ENCODE results near the gene FRA10AC1. TPM values are rescaled to one million over a fixed set of nuclear protein-coding genes. Genes with fewer than 3 reads are reported as not detected.

Gene FRA10AC1
- total and polyA plus RNA-seq, 10 donors, result 9.9 to 99.5 (median 18.8) TPM

- WGBS, 5 donors, result 34 to 41% (median 39%) methylated on average over 8 of the region's 8 CpGs
- TF ChIP-seq POLR2A (IDR thresholded peaks at IDR 0.05) (no peak), CTCF (IDR thresholded peaks at IDR 0.05 in 8 of 11, conservative IDR thresholded peaks at IDR 0.05 in 3 of 11) (no peak), POLR2AphosphoS5 (IDR thresholded peaks at IDR 0.05) (no peak)
- Histone ChIP-seq H3K4me1 (peaks cover 0 to 7% (median 0%) of the 10 kb centered on the region in 6 donors), H3K36me3 (no peaks in the 10 kb centered on the region), H3K27ac (no peak overlapping the region), H3K9me3 (no peaks in the 10 kb centered on the region), H3K27me3 (replicated peaks in 1 of 7) (peaks cover 0 to 21% (median 0%) of the 10 kb centered on the region in 7 donors), H3K4me3 (no peak overlapping the region)
- DNase-seq, result peak; percentile 79
- intact Hi-C loops (cut with DNase I; ENCODE audit: low total_unique reads), result no loop called here
Observed at GRCh38 chr10:93718937-93719725, 16.7 kb upstream of the FRA10AC1 start.

GRCh38 chr10:93716766-93717165, 14.4 kb upstream of the FRA10AC1 start:
- Histone ChIP-seq H3K27ac (no peak overlapping the region), H3K4me1 (peaks cover 0 to 7% (median 0%) of the 10 kb centered on the region in 6 donors), H3K27me3 (replicated peaks in 1 of 7) (peaks cover 0 to 12% (median 0%) of the 10 kb centered on the region in 7 donors), H3K4me3 (no peak overlapping the region), H3K36me3 (no peaks in the 10 kb centered on the region), H3K9me3 (no peaks in the 10 kb centered on the region)
- DNase-seq, result no peak
- TF ChIP-seq CTCF (IDR thresholded peaks at IDR 0.05 in 8 of 11, conservative IDR thresholded peaks at IDR 0.05 in 3 of 11), result no peak
- no peak for TF ChIP-seq POLR2A (IDR thresholded peaks at IDR 0.05)
- no peak for TF ChIP-seq POLR2AphosphoS5 (IDR thresholded peaks at IDR 0.05)
- WGBS, 5 donors, result 27 to 61% (median 53%) methylated on average over 1 of the region's 1 CpG
- intact Hi-C loops (cut with DNase I; ENCODE audit: low total_unique reads), result no loop called here

- Histone ChIP-seq H3K27ac (no peak overlapping the region), H3K27me3 (replicated peaks in 1 of 7) (peaks cover 0 to 12% (median 0%) of the 10 kb centered on the region in 7 donors), H3K36me3 (no peaks in the 10 kb centered on the region), H3K4me1 (peaks cover 0 to 10% (median 0%) of the 10 kb centered on the region in 6 donors), H3K4me3 (no peak overlapping the region), H3K9me3 (no peaks in the 10 kb centered on the region)
- 68 to 74% (median 72%) methylated on average over 5 of the region's 5 CpGs for WGBS, 5 donors
- no peak for DNase-seq
- intact Hi-C loops (cut with DNase I; ENCODE audit: low total_unique reads), result no loop called here
- TF ChIP-seq CTCF (IDR thresholded peaks at IDR 0.05 in 8 of 11, conservative IDR thresholded peaks at IDR 0.05 in 3 of 11), result no peak
- TF ChIP-seq POLR2A (IDR thresholded peaks at IDR 0.05), result no peak
- TF ChIP-seq POLR2AphosphoS5 (IDR thresholded peaks at IDR 0.05), result no peak
Observed at GRCh38 chr10:93715345-93715744, 13.0 kb upstream of the FRA10AC1 start.

GRCh38 chr10:93712593-93712992, 10.2 kb upstream of the FRA10AC1 start:
- H3K4me3 ChIP-seq, result no peak overlapping the region
- peaks cover 0 to 7% (median 0%) of the 10 kb centered on the region in 6 donors for H3K4me1 ChIP-seq
- H3K36me3 ChIP-seq, result no peaks in the 10 kb centered on the region
- DNase-seq, result no peak
- no peak overlapping the region for H3K27ac ChIP-seq
- 70 to 90% (median 76%) methylated on average over 2 of the region's 2 CpGs for WGBS, 5 donors
- intact Hi-C loops (cut with DNase I; ENCODE audit: low total_unique reads), result no loop called here
- no peaks in the 10 kb centered on the region for H3K27me3 ChIP-seq (replicated peaks in 1 of 7)
- no peaks in the 10 kb centered on the region for H3K9me3 ChIP-seq
- no peak for TF ChIP-seq CTCF (IDR thresholded peaks at IDR 0.05 in 8 of 11, conservative IDR thresholded peaks at IDR 0.05 in 3 of 11)
- no peak for TF ChIP-seq POLR2AphosphoS5 (IDR thresholded peaks at IDR 0.05)
- no peak for TF ChIP-seq POLR2A (IDR thresholded peaks at IDR 0.05)
